ENCODE measurements around the gene PYCR2. TPM values are rescaled to one million over a fixed set of nuclear protein-coding genes. Genes with fewer than 3 reads are reported as not detected.
A peak's percentile ranks its signal among the peaks of the same experiment; 100 is the strongest.

The PYCR2 gene
- total RNA-seq, 1 donor from 2014 or later = 54.8 TPM

GRCh38 chr1:225917101-225917500 lies 6.9 kb downstream of the PYCR2 start:
- no peak overlapping the region for H3K4me3 Mint-ChIP-seq (ENCODE audit: low read depth)
- H3K27ac Mint-ChIP-seq = no peak overlapping the region
- no peak for TF ChIP-seq CTCF (IDR thresholded peaks at IDR 0.05; ENCODE audit: unreplicated experiment)
- no peaks in the 10 kb centered on the region for H3K4me1 Mint-ChIP-seq (ENCODE audit: low read depth)
- peaks cover 7% of the 10 kb centered on the region for H3K27me3 Mint-ChIP-seq
- peaks cover 17% of the 10 kb centered on the region for H3K36me3 Mint-ChIP-seq (ENCODE audit: insufficient read depth)
- H3K9me3 Mint-ChIP-seq (ENCODE audit: low read depth) = no peaks in the 10 kb centered on the region
- no peak for DNase-seq (ENCODE audit: low spot score, unreplicated experiment)

- no peak for TF ChIP-seq CTCF (IDR thresholded peaks at IDR 0.05; ENCODE audit: unreplicated experiment)
- no peak overlapping the region for H3K27ac Mint-ChIP-seq
- no peaks in the 10 kb centered on the region for H3K4me1 Mint-ChIP-seq (ENCODE audit: low read depth)
- H3K4me3 Mint-ChIP-seq (ENCODE audit: low read depth) = no peak overlapping the region
- peaks cover 12% of the 10 kb centered on the region for H3K27me3 Mint-ChIP-seq
- DNase-seq (ENCODE audit: low spot score, unreplicated experiment) = no peak
- peaks cover 17% of the 10 kb centered on the region for H3K36me3 Mint-ChIP-seq (ENCODE audit: insufficient read depth)
- no peaks in the 10 kb centered on the region for H3K9me3 Mint-ChIP-seq (ENCODE audit: low read depth)
Measured at GRCh38 chr1:225915538-225915991, 8.5 kb downstream of the PYCR2 start.

- no peak for TF ChIP-seq CTCF (IDR thresholded peaks at IDR 0.05; ENCODE audit: unreplicated experiment)
- Mint-ChIP-seq H3K27ac (no peak overlapping the region), H3K27me3 (peaks cover 14% of the 10 kb centered on the region), H3K9me3 (ENCODE audit: low read depth) (no peaks in the 10 kb centered on the region), H3K4me3 (ENCODE audit: low read depth) (no peak overlapping the region), H3K36me3 (ENCODE audit: insufficient read depth) (peaks cover 16% of the 10 kb centered on the region), H3K4me1 (ENCODE audit: low read depth) (no peaks in the 10 kb centered on the region)
- DNase-seq (ENCODE audit: low spot score, unreplicated experiment) = no peak
Measured at GRCh38 chr1:225914947-225915346, 9.1 kb downstream of the PYCR2 start.

- TF ChIP-seq CTCF (IDR thresholded peaks at IDR 0.05; ENCODE audit: unreplicated experiment) = no peak
- no peak overlapping the region for H3K4me3 Mint-ChIP-seq (ENCODE audit: low read depth)
- DNase-seq (ENCODE audit: low spot score, unreplicated experiment) = no peak
- peaks cover 14% of the 10 kb centered on the region for H3K27me3 Mint-ChIP-seq
- H3K36me3 Mint-ChIP-seq (ENCODE audit: insufficient read depth) = peaks cover 12% of the 10 kb centered on the region
- no peak overlapping the region for H3K27ac Mint-ChIP-seq
- H3K9me3 Mint-ChIP-seq (ENCODE audit: low read depth) = no peaks in the 10 kb centered on the region
- H3K4me1 Mint-ChIP-seq (ENCODE audit: low read depth) = peaks cover 4% of the 10 kb centered on the region
Measured at GRCh38 chr1:225914391-225914790, 9.7 kb downstream of the PYCR2 start.

- H3K27ac Mint-ChIP-seq = no peak overlapping the region
Measured at GRCh38 chr1:225911191-225912130, 12.6 kb downstream of the PYCR2 start.

More at GRCh38 chr1:225911191-225912130, 12.6 kb downstream of the PYCR2 start:
- no peaks in the 10 kb centered on the region for H3K9me3 Mint-ChIP-seq (ENCODE audit: low read depth)
- peaks cover 3% of the 10 kb centered on the region for H3K36me3 Mint-ChIP-seq (ENCODE audit: insufficient read depth)
- peaks cover 12% of the 10 kb centered on the region for H3K4me1 Mint-ChIP-seq (ENCODE audit: low read depth)
- peaks cover 14% of the 10 kb centered on the region for H3K27me3 Mint-ChIP-seq
- DNase-seq (ENCODE audit: low spot score, unreplicated experiment) = peak; percentile 64
- TF ChIP-seq CTCF (IDR thresholded peaks at IDR 0.05; ENCODE audit: unreplicated experiment) = peak; percentile 98
- no peak overlapping the region for H3K4me3 Mint-ChIP-seq (ENCODE audit: low read depth)

Data from progenitor cell of endocrine pancreas (in vitro differentiated cells).